Measurements from ENCODE around the gene ZDHHC22. TPM values are rescaled to one million over a fixed set of nuclear protein-coding genes. Genes with fewer than 3 reads are reported as not detected.

Gene ZDHHC22
- total RNA-seq, 1 donor, result not detected

DNA sequence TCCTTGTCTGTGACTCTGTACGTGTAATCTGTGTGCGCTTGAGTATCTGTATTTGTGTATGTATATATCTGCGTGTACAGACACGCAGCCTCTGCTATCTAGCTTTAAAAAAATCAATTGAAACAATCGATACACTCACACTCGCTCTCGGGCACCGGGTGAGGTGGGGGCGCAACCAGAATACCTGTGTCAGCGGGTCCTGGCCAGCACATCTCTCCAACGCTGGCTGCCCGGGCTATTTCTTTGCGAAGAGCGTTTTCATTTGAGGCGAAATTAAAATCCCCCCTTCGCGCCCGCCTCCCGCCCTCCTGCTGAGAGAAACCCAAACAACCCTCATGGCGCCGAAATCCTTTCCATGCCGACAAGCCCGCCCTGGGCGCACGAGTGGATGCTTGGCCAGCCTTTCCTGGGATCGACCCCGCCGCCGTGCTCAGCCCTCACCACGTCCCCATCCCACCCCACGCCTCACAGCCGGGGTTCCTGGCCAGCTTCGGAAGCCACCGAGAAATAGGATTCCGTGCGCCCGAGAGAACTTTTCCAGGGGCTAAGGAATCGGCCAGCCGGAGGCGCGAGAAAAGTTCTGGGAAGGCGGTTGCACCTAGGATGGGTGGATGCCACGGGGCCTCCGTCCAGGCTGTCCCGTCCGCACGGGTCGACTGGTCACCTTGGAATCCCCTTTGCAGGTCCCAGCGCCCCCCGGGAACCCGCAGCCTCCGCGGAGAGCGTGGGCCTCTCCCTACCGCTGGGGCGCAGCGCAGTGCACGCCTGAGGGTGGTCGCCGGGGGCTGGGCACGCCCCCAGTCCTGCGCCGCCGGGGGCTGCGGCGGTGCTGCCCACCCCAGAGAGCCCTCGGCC is 1.0 kb downstream of the ZDHHC22 start:
- H3K4me3 ChIP-seq (ENCODE audit: low read depth, low read length), result no peak overlapping the region
- no peak for DNase-seq (ENCODE audit: low read depth)
- TF ChIP-seq, protein P1, sequence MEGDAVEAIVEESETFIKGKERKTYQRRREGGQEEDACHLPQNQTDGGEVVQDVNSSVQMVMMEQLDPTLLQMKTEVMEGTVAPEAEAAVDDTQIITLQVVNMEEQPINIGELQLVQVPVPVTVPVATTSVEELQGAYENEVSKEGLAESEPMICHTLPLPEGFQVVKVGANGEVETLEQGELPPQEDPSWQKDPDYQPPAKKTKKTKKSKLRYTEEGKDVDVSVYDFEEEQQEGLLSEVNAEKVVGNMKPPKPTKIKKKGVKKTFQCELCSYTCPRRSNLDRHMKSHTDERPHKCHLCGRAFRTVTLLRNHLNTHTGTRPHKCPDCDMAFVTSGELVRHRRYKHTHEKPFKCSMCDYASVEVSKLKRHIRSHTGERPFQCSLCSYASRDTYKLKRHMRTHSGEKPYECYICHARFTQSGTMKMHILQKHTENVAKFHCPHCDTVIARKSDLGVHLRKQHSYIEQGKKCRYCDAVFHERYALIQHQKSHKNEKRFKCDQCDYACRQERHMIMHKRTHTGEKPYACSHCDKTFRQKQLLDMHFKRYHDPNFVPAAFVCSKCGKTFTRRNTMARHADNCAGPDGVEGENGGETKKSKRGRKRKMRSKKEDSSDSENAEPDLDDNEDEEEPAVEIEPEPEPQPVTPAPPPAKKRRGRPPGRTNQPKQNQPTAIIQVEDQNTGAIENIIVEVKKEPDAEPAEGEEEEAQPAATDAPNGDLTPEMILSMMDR (IDR thresholded peaks at IDR 0.05; ENCODE audit: insufficient read depth, low read depth, low read length), result no peak

DNA sequence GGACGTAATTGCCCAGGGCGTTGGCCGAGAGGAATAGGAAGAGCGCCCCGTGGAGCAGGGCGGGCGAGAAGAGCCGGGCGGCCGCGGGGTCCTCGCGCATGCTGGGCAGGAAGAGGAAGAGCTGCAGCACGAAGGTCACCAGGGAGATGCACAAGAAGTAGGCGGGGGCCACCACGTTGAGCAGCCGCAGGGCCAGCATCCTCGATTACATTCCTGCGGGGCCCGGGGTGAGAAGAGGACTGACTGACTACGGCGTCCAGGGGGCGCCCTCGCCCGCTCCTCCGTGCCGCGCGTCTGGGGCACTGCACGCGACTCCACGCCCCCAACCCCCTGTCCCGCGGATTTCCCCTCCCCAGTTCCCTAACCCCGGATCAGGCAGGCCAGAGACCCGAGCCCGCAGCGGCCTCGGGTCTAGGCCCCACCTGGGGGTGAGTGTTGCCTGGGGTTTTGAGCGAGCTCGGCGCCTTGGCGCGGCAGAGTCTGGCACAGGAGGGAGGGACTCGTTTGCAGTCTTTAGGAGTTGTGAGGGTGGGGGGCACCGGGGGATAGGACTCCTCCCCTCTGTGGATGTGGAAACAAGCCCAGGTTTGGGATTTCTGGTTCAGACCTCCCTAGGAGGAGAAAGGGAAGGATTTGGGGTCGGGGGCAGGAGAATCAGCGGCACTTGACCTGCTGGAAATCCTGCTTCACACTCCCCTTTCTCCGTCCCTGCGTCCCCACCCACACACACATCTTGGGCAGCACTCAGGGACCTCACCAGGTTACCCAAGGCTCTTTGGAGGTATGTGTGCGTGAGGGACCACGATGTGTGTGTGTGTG is 1.8 kb downstream of the ZDHHC22 start:
- TF ChIP-seq, protein P1 (IDR thresholded peaks at IDR 0.05; ENCODE audit: insufficient read depth, low read depth, low read length), result peak; percentile 54
- peak; percentile 9 for DNase-seq (ENCODE audit: low read depth)
- H3K4me3 ChIP-seq (ENCODE audit: low read depth, low read length), result no peak overlapping the region

- DNase-seq (ENCODE audit: low read depth), result no peak
- H3K4me3 ChIP-seq (ENCODE audit: low read depth, low read length), result no peak overlapping the region
- TF ChIP-seq, protein P1 (IDR thresholded peaks at IDR 0.05; ENCODE audit: insufficient read depth, low read depth, low read length), result no peak
These were observed 2.6 kb downstream of the ZDHHC22 start for GRCh38 chr14:77139022-77139421.

DNA sequence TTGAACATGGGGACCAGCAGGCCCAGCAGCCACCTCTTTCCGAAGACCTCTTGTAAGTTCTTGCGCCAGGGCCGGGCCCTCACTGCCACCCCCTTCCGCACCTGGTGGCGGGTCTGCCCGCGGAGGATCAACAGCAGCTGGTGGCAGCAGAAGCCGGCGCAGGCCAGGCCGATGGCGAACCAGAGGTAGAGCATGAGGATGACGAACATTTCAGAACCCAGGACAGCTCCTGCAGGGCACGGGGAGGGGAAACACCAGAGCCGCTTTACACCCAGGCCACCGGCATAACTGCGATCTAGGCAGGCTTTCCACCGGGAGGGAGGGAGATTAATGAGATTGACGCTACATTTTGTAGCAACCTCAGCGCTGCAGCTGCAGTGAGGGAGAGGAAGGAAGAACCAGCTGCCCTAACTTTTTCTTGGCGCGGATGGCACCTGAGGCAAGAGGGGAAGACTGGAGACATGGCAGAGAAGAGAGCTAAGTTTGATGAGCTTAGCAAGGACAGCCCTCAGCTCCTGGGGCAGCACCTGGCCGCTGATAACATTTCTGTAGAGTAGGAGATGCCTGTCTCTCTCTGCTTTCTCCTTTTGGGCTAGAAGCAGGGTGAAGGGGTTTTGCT is 7.8 kb downstream of the ZDHHC22 start:
- peak; percentile 69 for DNase-seq (ENCODE audit: low read depth)
- H3K4me3 ChIP-seq (ENCODE audit: low read depth, low read length), result no peak overlapping the region
- TF ChIP-seq, protein P1 (IDR thresholded peaks at IDR 0.05; ENCODE audit: insufficient read depth, low read depth, low read length), result no peak

DNA sequence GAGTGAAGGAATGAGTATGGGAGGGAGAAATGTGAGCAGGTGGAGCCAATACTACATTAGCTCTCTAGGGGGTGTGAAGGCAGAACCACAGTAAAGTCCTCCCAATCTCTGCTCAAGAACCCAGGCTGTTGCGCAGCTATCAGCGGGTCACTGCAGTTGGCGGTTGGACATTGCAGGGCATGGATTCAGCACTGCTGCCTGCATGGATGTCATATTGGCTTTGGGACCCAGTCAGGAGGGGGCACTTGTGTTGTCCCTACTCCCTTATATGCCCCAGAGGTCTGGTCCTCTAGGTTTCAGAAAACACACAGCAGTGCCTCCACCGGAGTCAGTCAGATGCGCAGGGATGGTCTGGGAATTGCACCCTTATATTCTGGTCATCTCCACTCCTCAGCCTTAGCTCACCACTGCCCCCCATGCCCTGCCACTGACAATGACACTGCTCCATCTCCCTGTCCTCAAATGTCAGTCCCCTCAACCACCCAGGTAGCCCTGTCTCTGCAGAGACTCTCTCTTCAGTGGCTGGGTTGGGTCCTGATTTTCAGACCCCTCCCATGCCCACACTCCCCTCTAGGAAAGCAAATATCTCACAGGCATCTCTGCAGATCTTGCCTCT is 9.6 kb downstream of the ZDHHC22 start:
- H3K4me3 ChIP-seq (ENCODE audit: low read depth, low read length), result no peak overlapping the region
- TF ChIP-seq, protein P1 (IDR thresholded peaks at IDR 0.05; ENCODE audit: insufficient read depth, low read depth, low read length), result no peak
- DNase-seq (ENCODE audit: low read depth), result no peak

DNA sequence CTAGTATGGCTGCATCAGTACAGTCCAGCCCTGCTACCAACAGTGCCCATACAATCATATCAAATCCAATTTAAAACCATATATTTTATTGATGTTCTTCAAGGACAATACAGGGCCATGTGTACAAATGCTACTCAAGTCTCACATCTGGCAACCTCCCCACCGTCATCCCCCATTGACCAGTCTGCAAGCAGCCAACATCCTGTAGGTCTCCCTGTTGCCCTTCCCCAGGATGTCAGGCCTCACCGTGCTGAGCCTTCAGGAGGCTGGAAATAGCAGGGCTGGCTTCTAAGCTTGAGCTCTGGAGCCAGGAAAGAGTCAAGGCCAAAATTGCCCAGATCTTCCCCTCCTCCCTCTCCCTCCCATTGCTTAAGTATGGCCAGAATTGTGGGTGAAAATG is 10.4 kb downstream of the ZDHHC22 start:
- TF ChIP-seq, protein P1 (IDR thresholded peaks at IDR 0.05; ENCODE audit: insufficient read depth, low read depth, low read length), result no peak
- no peak for DNase-seq (ENCODE audit: low read depth)
- no peak overlapping the region for H3K4me3 ChIP-seq (ENCODE audit: low read depth, low read length)

Data from fibroblast of villous mesenchyme (primary cell).